NB4 (cell line): ENCODE results near the gene CFAP99.
"Not testable (repeated sequence)": the region's sequence is repeated elsewhere in the genome, so short reads cannot be mapped to it uniquely, and the experiment has no call there.

Experiments used
- DNase-seq: peaks from one replicate; pipeline ENCODE4 v3.0.0; 2010; ENCODE audit warnings: low read depth
- H3K4me3 ChIP-seq: one replicate; pipeline ENCODE4 v1.5.1; 2011; ENCODE audit warnings: mild to moderate bottlenecking, low read depth, low read length, moderate library complexity
- CTCF ChIP-seq: IDR thresholded peaks from one replicate; pipeline ENCODE4 v1.5.1; 2012; ENCODE audit warnings: low read depth, low read length
- MAX ChIP-seq: IDR thresholded peaks from 2 replicates; pipeline ENCODE4 v1.6.1; 2011; ENCODE audit warnings: low read depth, low read length
- MYC ChIP-seq: IDR thresholded peaks from 2 replicates; pipeline ENCODE4 v1.6.1; 2011; ENCODE audit warnings: low read depth, low read length
- POLR2A ChIP-seq: IDR thresholded peaks from 2 replicates; pipeline ENCODE4 v1.6.1; 2011; ENCODE audit warnings: mild to moderate bottlenecking; ENCODE audit not compliant: insufficient read length; ENCODE audit errors: extremely low read depth

Gene CFAP99

DNA sequence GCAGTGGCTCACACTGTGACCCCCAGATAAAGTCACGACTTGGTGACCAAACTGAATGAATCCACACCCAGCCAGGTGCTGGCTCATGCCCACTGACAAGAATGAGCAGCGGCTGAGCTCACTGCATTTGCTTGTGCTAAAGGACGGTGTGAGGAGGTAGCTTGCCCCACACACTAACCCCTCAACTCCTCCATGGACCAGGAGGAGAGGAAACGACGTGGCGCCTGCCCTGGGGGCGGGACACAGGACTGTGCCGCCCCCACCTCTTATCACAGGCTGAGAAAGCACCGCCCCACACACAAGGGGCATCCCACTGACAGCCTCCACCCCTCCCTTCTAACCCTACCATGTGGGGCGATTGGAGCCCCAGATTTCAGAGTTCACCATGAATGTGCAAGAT lies 43.3 kb upstream of the CFAP99 start:
- DNase-seq = no peak
- TF ChIP-seq MAX = no peak
- no peak for TF ChIP-seq MYC
- no peak for TF ChIP-seq POLR2A
- TF ChIP-seq CTCF = no peak
- H3K4me3 ChIP-seq = no peak overlapping the region

DNA sequence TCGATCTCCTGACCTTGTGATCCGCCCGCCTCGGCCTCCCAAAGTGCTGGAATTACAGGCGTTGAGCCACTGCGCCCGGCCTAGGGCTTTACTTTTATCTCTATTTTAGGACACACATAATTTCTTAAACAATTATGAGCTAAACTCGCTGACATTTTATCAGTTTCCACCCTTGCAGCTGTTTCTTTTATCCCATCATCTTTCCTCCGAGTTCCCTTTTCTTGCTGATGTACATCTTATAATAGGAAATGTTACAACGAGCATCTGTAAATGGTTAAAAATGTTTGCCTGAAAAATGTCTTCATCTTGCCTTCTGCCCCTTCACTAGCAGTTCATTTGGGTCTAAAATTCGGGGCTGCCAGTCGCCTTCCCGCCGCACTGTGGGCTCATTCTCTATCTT lies 41.5 kb upstream of the CFAP99 start:
- TF ChIP-seq POLR2A (no peak), MAX (no peak), CTCF (no peak), MYC (no peak)
- DNase-seq = no peak
- no peak overlapping the region for H3K4me3 ChIP-seq

- no peak for TF ChIP-seq MYC
- TF ChIP-seq MAX = no peak
- TF ChIP-seq POLR2A = no peak
- TF ChIP-seq CTCF = no peak
- DNase-seq = no peak
- no peak overlapping the region for H3K4me3 ChIP-seq
These were observed 40.4 kb upstream of the CFAP99 start for GRCh38 chr4:2378401-2378800.

DNA sequence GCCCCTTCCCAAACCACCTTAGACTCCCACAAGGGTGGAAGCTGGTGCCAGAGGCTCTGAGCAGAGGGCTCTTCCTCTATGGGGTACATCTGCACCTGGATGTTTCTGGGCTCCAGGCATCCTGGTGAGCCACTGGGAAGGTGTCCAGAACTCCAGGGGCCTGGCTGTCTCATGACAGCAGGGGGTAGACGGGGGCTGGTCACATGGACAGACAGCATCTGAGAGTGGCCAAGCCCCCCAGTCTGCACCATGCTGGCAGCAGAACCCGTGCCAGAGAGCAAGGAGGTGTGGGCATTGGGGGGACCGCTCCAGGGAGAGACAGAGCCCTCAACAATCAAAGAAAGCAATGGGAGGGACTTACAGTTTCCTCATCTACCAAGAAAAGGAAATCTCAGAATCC lies 39.9 kb upstream of the CFAP99 start:
- TF ChIP-seq MAX = no peak
- no peak for TF ChIP-seq MYC
- no peak for TF ChIP-seq CTCF
- TF ChIP-seq POLR2A = no peak
- no peak for DNase-seq
- no peak overlapping the region for H3K4me3 ChIP-seq

DNA sequence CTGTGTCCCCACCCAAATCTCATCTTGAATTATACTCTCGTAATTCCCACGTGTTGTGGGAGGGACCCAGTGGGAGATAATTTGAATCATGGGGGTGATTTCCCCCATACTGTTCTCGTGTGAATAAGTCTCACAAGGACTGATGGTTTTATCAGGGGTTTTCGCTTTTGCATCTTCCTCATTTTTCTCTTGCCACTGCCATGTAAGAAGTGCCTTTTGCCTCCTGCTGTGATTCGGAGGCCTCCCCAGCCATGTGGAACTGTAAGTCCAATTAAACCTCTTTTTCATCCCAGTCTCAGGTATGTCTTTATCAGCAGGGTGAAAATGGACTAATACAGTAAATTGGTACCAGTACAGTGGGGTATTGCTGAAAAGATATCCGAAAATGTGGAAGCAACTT lies 38.2 kb upstream of the CFAP99 start:
- H3K4me3 ChIP-seq, DNase-seq: not testable (repeated sequence)

GRCh38 chr4:2382769-2383202 lies 36.0 kb upstream of the CFAP99 start:
- H3K4me3 ChIP-seq = not testable (repeated sequence)
- DNase-seq = peak; percentile 54

DNA sequence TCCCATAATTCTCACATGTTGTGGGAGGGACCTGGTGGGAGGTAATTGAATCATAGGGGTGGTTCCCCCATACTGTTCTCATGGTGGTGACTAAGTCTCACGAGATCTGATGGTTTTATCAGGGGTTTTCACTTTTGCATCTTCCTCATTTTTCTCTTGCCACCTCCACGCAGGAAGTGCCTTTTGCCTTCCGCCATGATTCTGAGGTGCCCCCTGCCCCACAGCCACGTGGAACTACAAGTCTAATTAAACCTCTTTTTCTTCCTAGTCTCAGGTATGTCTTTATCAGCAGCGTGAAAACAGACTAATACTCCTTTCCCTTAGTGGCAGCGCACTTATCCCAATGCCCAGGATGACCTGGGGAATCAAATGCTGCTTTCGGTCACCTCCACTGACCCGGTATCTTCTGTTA lies 35.5 kb upstream of the CFAP99 start:
- not testable (repeated sequence) for H3K4me3 ChIP-seq
- DNase-seq = peak; percentile 54

GRCh38 chr4:2383760-2384159 lies 35.0 kb upstream of the CFAP99 start:
- TF ChIP-seq CTCF (no peak), MAX (no peak), MYC (no peak), POLR2A (no peak)
- no peak for DNase-seq
- no peak overlapping the region for H3K4me3 ChIP-seq
